Testis (tissue), 3 donors: ENCODE data around the gene TRIM9. TPM values are rescaled to one million over a fixed set of nuclear protein-coding genes. Genes with fewer than 3 reads are reported as not detected.

Source experiments
- DNase-seq: peaks from one replicate; pipeline ENCODE4 v3.0.0-alpha.2; 2019
- H3K27ac ChIP-seq, 2 donors: fragments of 200-600 bp; sonication (generic); one replicate each; pipeline ENCODE4 v1.5.1; 2019
- H3K27me3 ChIP-seq: fragments of 200-600 bp; sonication (generic); one replicate; pipeline ENCODE4 v1.5.1; 2019
- H3K36me3 ChIP-seq: fragments of 200-600 bp; sonication (generic); one replicate; pipeline ENCODE4 v1.5.1; 2017; ENCODE audit warnings: low read depth; ENCODE audit errors: missing control alignments
- H3K4me1 ChIP-seq: fragments of 200-600 bp; sonication (generic); one replicate; pipeline ENCODE4 v1.5.1; 2019
- H3K4me3 ChIP-seq, 2 donors: fragments of 200-600 bp; sonication (generic); one replicate each; pipeline ENCODE4 v1.5.1; 2017 to 2019
- H3K9me3 ChIP-seq: fragments of 200-600 bp; sonication (generic); one replicate; pipeline ENCODE4 v1.5.1; 2017
- CTCF ChIP-seq, 3 experiments: fragments of 450-650 bp in 2 of 3; fragments of 200-600 bp in 1 of 3; sonication (generic) in 1 of 3; IDR thresholded peaks; one replicate each; pipeline ENCODE4 v1.5.1; 2016 to 2019; ENCODE audit warnings: antibody characterized with exemption in 3 of 3, mild to moderate bottlenecking in 2 of 3, moderate library complexity in 1 of 3
- POLR2A ChIP-seq: fragments of 450-650 bp; IDR thresholded peaks from one replicate; pipeline ENCODE4 v1.6.1; 2017; ENCODE audit warnings: antibody characterized with exemption, mild to moderate bottlenecking, moderate library complexity
- WGBS, 2 donors: methylation state at CpG; one replicate each; pipeline ENCODE4 v1.1.5; 2018; 5-methylcytosine and 5-hydroxymethylcytosine counted together
- intact Hi-C: fragments of 100-400 bp; cut with DNase I; formaldehyde crosslinking; loops from one replicate; pipeline ENCODE4 v1.15.1; 2023; ENCODE audit warnings: low total_unique reads
- polyA plus RNA-seq: library from polyadenylated mRNA; stranded (reverse); fragments of 350-450 nt; fragmentation: Illumina TruSeq; extraction: RNeasy Lipid Tissue Mini Kit (QIAGEN cat#74804); gene quantifications from one replicate; pipeline ENCODE4 v1.2.3, GENCODE V29; 2014; ENCODE audit warnings: low read depth, low replicate concordance; ENCODE audit not compliant: insufficient read depth
- total RNA-seq, 2 donors: library from RNA; depleted of rRNA; stranded (reverse); fragments of >200 nt; gene quantifications; one replicate each; pipeline ENCODE4 v1.2.3, GENCODE V29; 2016

Gene TRIM9
- total and polyA plus RNA-seq, 3 donors from 2014 or later: 2.1 to 8.5 (median 6.0) TPM

- intact Hi-C loops: no loop called here
- Histone ChIP-seq H3K27me3 (no peaks in the 10 kb centered on the region), H3K4me3 (no peak overlapping the region), H3K27ac (no peak overlapping the region), H3K9me3 (no peaks in the 10 kb centered on the region), H3K36me3 (no peaks in the 10 kb centered on the region), H3K4me1 (no peaks in the 10 kb centered on the region)
- TF ChIP-seq CTCF (IDR thresholded peaks at IDR 0.05): no peak
- no peak for TF ChIP-seq POLR2A
- whole genome bisulfite sequencing, 2 donors: 75 to 77% methylated on average over 4 of the region's 4 CpGs
- DNase-seq: no peak
These were observed 24.6 kb upstream of the TRIM9 start for GRCh38 chr14:51119411-51120051.

- no peak for TF ChIP-seq CTCF (IDR thresholded peaks at IDR 0.05)
- no peak for DNase-seq
- Histone ChIP-seq H3K4me3 (no peak overlapping the region), H3K27ac (no peak overlapping the region), H3K4me1 (no peaks in the 10 kb centered on the region), H3K27me3 (no peaks in the 10 kb centered on the region), H3K36me3 (no peaks in the 10 kb centered on the region), H3K9me3 (no peaks in the 10 kb centered on the region)
- intact Hi-C loops: no loop called here
These were observed 24.1 kb upstream of the TRIM9 start for GRCh38 chr14:51118993-51119392.

GRCh38 chr14:51117593-51117992 is 22.7 kb upstream of the TRIM9 start:
- H3K27me3 ChIP-seq: no peaks in the 10 kb centered on the region
- H3K4me1 ChIP-seq: no peaks in the 10 kb centered on the region
- H3K4me3 ChIP-seq: no peak overlapping the region
- no peak for DNase-seq
- 74 to 75% methylated on average over 1 of the region's 1 CpG for WGBS, 2 donors
- no peaks in the 10 kb centered on the region for H3K36me3 ChIP-seq
- intact Hi-C loops: no loop called here
- H3K27ac ChIP-seq: no peak overlapping the region
- no peak for TF ChIP-seq POLR2A
- no peak for TF ChIP-seq CTCF (IDR thresholded peaks at IDR 0.05)
- H3K9me3 ChIP-seq: no peaks in the 10 kb centered on the region

GRCh38 chr14:51116682-51117081 is 21.8 kb upstream of the TRIM9 start:
- Histone ChIP-seq H3K4me1 (no peaks in the 10 kb centered on the region), H3K9me3 (no peaks in the 10 kb centered on the region), H3K4me3 (no peak overlapping the region), H3K27ac (no peak overlapping the region), H3K36me3 (no peaks in the 10 kb centered on the region), H3K27me3 (no peaks in the 10 kb centered on the region)
- DNase-seq: no peak
- TF ChIP-seq POLR2A (no peak), CTCF (IDR thresholded peaks at IDR 0.05) (no peak)
- WGBS, 2 donors: 95 to 100% methylated on average over 1 of the region's 1 CpG
- intact Hi-C loops: no loop called here

GRCh38 chr14:51109651-51110050 is 14.7 kb upstream of the TRIM9 start:
- Histone ChIP-seq H3K36me3 (no peaks in the 10 kb centered on the region), H3K4me3 (no peak overlapping the region), H3K9me3 (no peaks in the 10 kb centered on the region), H3K27ac (no peak overlapping the region), H3K27me3 (no peaks in the 10 kb centered on the region), H3K4me1 (no peaks in the 10 kb centered on the region)
- intact Hi-C loops: no loop called here
- TF ChIP-seq CTCF (IDR thresholded peaks at IDR 0.05): no peak
- TF ChIP-seq POLR2A: no peak
- no peak for DNase-seq
- 46 to 53% methylated on average over 3 of the region's 3 CpGs for WGBS, 2 donors
